Non-pigmented ciliary epithelial cell (primary cell): Measurements from ENCODE around the gene LOXL1.

Experiments used
- DNase-seq: peaks from one replicate; pipeline ENCODE4 v3.0.0-alpha.2; 2010; ENCODE audit warnings: low read depth

LOXL1 gene

DNA sequence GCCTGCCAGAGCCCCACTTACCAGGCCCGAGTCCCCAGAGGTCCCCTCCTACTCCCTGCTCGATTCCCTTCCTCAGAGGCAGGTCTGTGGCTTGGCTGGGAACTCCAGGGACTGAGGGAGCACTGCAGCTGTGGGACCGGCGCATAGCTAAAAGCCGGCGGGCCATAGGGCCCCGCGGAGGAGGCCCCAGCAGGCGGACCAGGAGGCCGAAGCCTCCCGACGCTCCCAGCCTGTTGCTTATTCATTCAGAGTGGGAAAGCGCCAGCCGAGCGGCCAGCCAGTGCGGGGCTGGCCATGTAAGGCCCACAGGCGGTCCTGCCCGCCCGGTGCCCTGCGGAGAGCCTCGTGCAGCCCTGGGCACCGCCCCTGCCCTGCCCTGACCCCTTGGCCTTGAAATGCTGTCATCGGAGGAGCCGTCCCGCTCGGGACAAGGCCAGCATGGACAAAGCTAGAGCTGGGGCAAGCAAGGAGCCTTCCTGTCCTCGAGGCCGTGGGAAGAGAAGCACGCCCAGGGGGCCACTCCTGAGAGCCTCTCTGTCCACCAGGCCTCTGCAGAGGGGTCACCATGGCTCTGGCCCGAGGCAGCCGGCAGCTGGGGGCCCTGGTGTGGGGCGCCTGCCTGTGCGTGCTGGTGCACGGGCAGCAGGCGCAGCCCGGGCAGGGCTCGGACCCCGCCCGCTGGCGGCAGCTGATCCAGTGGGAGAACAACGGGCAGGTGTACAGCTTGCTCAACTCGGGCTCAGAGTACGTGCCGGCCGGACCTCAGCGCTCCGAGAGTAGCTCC is at the start of gene LOXL1:
TSS of gene LOXL1 (plus strand) at position 244 of the 784 bp plus-strand sequence. CDS start at position 566, 322 bp downstream.
- DNase-seq, result no peak

GRCh38 chr15:73879426-73879825 is 46.8 kb upstream of the LOXL1 start:
- no peak for DNase-seq

GRCh38 chr15:73881579-73882320 is 44.5 kb upstream of the LOXL1 start:
- DNase-seq, result no peak

GRCh38 chr15:73882761-73883419 is 43.4 kb upstream of the LOXL1 start:
- DNase-seq, result no peak

DNA sequence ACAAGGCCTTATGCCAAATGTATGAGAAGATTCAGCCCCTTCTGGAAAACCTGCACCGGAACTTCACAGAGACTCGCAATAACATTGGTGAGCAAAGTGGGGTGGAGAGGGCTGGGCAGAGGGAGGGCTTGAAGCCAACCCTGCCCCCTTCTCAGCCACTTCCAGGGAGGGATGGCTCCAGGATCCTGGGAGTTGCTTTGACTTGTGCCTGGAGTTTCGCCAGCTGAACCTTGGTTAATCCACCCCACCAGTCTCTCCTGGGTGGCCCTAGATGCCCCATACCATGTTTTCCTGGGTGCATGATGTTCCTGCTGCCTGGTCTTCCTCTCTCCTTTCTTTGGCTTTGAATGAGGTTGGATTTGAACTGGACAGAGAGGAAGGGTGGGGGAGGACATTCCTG is 42.1 kb upstream of the LOXL1 start:
- DNase-seq, result no peak

DNA sequence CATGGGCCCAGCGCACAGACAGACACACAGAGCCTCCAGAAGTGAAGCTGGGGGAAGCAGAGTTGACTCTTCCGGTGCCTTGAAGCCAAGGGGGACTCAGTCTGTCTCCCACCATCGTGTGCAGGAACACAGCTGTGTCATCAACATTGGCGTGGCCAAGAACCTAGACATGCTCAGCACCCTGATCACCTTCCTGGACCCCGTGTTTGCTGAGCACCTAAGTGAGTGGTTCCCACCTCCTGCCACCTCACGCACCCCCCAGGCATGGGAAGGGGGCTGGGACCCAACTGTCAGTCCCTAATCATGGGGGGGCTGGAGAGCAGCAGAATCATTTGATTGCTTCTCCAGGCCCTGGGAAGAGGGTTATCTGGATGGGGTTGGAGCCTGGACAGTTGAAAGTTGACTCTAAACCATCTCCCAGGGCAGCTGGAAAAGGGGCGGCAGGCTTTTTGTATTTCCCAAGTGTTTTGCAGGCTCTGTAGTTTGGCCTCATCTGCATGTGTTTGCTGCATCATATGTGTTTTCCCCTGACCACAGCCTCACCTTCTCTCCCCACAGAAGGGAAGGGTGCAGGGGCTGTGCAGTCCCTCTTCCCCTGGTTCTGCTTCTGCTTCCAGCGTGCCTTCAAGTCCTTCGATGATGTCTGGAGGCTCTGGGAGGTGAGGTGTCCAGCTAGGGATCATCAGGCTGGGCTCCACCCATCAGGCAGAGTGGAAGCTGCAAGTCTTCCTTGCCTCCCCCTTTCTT is 40.1 kb upstream of the LOXL1 start:
- DNase-seq, result no peak

DNA sequence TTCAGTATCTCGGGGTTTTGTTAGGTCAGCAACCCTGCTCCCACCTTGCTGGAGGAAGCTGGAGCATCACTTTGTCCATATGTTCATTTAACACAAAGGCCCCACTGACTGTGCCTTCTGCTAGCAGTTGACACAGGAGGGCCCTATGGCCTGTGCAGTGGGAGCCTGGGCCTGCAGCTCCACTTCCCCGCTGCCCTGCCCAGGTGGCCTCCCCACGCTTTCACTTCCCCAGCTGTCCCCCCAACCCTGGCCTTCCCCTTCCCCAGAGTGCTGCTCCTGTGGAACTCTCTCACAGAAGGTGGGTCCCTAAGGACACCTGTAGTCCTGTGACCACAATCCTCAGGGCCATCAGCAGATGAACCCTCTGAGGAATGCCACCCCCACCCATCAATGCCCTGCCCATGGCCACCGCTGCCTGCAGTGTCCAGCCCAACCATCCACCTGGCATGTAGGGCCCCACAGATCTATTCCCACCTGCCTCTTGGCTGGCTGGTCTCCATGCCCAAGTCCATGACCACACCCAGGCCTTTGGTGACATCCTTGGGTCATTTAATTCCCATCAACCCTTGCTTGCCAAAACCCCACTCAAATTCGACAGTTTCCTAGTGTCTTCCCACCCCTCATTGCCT is 39.4 kb upstream of the LOXL1 start:
- DNase-seq, result no peak

DNA sequence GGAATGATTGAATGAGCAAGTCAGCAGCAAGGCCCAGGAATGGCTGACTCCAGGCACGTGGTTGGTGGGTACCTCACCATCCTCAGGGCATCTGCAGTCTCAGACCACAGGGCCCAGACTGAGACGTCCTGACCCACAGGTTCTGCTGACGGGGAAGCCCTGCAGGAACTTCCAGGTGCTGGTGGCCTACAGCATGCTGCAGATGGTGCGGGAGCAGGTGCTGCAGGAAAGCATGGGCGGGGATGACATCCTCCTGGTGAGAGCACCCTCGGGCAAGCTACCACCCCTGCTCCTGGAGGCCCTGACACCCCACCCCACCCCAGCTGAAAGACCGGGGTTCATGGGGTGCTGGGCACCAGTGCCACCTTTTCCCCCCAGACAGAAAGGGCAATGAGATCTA is 38.8 kb upstream of the LOXL1 start:
- no peak for DNase-seq

DNA sequence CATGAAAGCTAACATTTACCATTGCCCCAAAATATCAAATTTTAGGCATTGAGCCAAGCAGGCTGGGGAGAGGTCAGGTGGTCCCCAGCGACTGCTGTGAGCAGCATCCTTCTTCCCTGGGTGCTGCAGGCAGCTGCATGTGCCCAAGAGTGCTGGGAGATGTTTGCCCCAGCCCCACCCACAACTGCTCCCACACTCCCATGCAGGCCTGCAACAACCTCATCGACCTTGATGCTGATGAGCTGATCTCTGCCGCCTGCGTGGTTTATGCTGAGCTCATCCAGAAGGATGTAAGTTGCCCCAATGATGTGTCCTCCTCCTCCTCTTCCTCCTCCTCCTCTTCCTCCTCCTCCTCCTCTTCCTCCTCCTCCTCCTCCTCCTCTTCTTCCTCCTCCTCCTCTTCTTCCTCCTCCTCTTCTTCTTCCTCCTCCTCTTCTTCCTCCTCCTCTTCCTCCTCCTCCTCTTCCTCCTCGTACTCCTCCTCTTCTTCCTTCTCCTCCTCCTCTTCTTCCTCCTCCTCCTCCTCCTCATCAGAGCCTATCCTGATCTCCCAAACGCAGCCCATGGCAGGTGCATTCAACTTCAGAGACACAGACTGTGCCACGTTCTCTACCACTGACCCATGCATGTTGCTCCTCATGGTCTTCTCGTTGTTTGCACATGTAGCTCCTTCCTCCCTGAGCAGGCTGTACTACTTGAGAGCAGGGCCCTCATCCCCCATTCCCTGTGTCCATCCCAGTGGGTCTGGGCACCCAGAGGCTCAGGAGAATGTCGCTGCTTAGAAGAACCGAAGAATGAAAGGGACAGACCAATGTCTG is 37.8 kb upstream of the LOXL1 start:
- no peak for DNase-seq

DNA sequence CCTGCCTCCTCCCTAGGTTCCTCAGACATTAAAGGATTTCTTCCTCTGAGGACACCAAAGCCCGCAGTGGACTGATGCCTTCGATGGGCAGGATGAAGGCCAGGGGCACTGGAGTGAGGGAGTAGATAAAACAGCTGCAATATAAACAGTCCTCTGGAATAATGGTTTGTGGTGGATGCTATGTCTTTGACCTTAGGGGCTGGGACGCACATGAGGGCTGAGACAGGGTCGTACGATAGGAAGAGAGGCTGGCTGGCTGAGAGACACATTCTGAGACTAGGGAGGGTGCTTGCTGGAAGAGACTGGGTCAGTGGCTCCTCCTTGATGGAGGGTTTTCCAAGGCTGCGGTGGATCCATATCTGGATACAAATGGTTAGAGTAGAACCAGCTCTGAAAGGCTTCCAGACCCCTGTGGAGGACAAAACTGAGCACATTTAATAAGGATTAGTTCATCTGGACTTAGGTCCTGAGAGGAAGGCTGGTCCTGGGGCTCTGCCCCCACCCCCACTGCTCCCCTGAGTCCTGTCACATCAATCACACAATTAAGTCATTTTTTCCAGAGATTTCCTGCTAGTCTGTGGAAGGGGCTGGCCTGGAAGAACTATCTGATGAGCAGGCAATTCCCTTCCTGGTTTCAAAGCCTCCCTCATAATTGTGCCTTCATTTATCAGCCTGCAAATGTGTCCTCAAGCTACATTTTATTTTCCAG is 37.1 kb upstream of the LOXL1 start:
- no peak for DNase-seq

GRCh38 chr15:73889762-73890124 is 36.5 kb upstream of the LOXL1 start:
- no peak for DNase-seq

GRCh38 chr15:73891328-73892315 is 34.6 kb upstream of the LOXL1 start:
- DNase-seq, result no peak

- DNase-seq, result no peak
Measured at GRCh38 chr15:73892446-73893226, 33.6 kb upstream of the LOXL1 start.

- DNase-seq, result no peak
Measured at GRCh38 chr15:73894133-73894814, 32.0 kb upstream of the LOXL1 start.

- DNase-seq, result peak; percentile 66
Measured at GRCh38 chr15:73897441-73898261, 28.6 kb upstream of the LOXL1 start.

GRCh38 chr15:73899197-73900094 is 26.8 kb upstream of the LOXL1 start:
- DNase-seq, result no peak
